Measurements from ENCODE around the gene PSMA7.

DNA sequence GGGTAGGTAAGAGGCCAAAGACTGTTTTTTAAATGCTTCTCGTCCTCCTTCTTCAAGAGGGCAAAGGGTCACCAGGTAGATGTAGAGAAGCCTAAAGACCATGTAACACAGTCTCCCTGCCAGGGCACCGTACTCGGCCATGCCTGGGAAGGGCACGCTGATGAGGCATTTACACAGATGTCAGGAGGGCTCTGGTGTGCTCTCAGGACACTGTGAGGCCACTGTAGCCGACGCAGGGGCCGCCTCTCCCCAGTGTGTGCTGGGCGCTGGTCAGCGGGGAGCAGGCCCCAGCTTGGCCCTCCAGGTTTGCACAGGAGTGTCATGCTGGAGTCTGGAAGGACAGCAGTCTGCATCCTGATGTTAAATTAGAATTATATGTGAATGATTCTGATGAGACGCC is 32.5 kb upstream of the PSMA7 start:
- TF ChIP-seq CTCF (IDR thresholded peaks at IDR 0.05), result no peak
- no peak for TF ChIP-seq EZH2 (IDR thresholded peaks at IDR 0.05; ENCODE audit: borderline replicate concordance, insufficient read depth, low read depth, low read length, poor library complexity, severe bottlenecking)
